ENCODE measurements around the gene STIM2.
A peak's percentile ranks its signal among the peaks of the same experiment; 100 is the strongest.

STIM2 gene

DNA sequence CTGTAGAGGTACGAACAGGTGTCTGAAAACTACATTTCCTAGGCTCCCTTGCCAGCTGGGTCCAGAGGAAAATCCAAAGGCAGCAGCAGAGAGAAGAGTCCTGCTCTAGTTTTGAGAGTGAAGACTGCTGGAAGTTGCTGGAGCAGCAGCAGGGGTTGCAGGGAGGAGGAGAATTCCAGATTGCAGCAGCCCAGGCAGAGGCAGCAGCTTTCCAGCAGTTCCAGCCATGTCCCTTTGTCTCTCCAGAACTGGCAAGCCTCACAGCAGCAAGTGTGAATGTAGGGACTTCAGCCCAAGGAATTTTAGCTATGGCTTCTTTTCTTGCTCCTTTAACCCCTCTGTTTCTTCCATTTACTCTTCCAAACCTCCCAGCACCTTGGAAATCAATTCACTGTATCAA is 24.1 kb upstream of the STIM2 start:
- DNase-seq (ENCODE audit: low read depth in 1 of 2, low spot score in 1 of 2): no peak

DNA sequence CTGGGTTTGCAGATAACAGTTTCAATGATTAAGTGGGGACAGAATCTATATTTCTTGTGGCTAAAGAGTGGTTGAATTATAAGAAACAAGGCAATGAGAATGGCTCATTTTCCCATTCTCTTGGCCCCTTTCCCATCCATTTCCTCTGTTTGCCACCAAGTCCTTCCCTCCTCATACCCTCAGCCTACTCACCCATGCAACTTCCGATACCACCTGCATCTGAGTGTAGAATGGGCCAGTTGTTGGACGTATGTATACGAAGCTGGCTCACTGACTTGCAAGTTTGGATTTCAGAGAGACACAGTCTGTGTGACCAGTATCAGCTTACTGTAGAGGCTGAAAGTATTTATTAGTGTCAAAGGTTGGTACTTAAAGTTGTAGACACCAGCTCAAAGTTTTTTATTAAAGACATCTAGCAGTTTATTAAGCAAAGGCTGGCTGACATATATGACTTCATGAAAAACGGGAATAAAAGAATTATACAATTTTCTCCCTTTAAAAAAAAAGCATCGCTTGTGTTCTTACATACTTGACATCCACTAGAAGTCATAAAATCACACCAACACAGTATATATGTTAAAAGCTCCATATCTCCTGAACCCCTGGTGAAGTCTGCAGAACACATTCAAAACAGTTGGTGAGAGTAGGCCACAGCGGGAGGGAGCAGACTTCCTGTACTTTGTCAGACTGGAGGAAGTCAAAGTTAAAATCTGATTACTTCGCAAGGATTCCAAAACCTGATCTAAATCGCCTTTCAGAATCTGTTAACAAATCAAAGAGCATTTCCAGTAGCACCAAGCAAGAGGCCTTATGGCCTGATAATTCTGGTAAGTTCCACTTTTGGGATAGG is 22.4 kb upstream of the STIM2 start:
- no peak for DNase-seq (ENCODE audit: low read depth in 1 of 2, low spot score in 1 of 2)

DNA sequence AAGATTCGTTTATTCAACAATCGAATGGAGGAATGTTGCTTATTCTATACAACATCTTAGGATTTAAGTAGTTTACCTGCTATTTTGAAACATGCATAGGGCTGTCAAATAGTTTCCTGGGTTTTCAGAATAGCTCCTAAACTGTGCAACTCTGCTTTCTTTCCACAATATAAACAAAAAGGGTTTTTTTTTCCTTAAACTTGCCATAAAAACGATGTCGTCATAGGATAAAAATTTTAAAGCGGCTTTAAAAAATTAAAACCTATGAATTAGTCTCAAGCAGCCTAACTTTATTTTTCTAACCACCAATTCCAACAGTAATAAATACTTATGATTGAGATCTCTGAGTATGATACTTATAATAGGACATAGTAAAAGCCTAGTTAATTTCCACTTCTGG is 21.6 kb upstream of the STIM2 start:
- no peak for DNase-seq (ENCODE audit: low read depth in 1 of 2, low spot score in 1 of 2)

DNA sequence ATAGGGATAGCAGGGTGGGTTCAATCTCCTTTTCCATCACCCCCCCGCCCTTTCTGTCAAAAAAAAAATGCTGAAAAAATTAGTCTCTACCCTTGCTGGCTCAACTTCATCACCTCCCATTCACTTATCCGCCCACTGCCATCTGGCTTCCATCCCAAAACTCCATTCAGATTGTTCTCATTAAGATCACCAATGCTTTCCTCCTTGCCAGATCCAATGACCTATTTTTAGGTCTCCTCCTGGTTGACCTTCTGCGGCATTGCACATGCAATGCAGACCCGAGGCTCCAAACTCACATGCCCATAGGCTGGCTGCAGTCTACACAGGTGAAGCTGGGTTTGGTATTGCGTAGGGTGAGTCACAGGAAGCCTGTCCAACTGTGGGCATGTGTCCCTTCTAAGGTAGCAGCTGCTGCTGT is 21.1 kb upstream of the STIM2 start:
- DNase-seq (ENCODE audit: low read depth in 1 of 2, low spot score in 1 of 2): no peak

DNA sequence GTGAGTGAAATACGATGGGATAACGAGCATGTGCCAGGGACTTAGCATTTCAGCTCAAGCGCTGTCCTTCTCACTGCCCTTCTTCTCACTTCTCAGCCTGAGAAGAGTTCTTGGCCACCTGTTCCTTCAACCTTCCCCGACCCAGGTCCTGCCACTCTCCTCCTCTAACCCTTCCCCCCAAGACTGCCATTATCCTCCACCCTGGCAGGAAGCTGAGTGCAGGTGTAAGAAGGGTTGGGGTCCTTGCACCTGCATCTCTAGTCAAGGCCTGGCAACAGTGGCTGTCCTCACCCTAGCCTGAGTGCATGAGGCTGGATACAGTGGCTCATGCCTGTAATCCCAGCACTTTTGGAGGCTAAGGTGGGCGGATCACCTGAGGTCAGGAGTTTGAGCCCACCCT is 19.9 kb upstream of the STIM2 start:
- DNase-seq (ENCODE audit: low read depth in 1 of 2, low spot score in 1 of 2): no peak

DNA sequence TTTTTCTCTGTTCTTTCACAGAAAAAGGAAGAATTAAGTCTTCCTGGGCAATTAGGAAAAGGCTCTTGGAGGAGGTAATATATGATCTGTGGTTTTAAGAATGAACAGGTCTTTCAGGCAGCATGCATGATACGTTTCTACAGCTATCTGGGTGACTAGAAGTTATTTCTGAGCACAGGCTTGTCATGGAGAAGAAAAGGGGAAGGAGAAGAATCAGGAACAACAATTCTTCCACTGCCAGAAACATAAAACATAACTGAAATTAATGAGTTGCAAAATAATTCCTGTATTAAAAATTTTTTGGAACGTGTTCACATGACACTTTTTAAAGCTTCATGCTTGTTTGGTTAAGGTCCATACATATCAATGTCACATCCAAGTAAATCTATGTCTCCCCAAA is 17.7 kb upstream of the STIM2 start:
- no peak for DNase-seq (ENCODE audit: low read depth in 1 of 2, low spot score in 1 of 2)

DNA sequence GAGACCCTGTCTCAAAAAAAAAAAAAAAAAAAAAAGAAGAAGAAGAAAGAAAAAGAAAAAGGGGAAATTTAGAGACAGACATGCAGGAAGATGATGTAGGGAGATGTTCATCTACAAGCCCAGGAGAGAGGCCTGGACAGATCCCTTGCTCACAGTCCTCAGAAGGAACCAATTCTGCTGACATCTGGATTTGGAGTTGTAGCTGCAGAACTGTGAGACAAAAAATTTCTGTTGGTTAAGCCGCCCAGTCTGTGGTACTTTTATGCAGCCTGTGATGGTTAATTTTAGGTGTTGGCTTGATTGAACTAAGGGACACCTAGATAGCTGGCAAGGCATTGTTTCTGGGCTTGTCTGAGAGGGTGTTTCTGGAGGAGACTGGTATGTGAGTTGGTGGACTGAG is 10.1 kb upstream of the STIM2 start:
- no peak for DNase-seq (ENCODE audit: low read depth in 1 of 2, low spot score in 1 of 2)

DNA sequence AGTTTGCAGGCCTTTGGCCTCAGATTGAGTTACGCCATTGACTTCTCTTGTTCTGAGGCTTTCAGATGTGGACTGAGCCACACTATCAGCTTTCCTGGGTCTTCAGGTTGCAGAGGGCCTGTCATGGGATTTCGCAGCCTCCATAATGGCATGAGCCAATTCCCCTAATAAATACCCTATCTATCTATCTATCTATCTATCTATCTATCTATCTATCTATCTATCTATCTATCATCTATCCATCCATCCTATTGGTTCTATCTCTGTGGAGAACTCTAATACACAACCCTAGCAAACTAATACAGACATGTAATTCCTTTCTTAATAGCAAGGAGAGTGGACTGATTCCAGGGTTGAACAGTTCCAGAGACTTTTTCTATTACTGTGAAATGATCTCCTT is 9.5 kb upstream of the STIM2 start:
- DNase-seq (ENCODE audit: low read depth in 1 of 2, low spot score in 1 of 2): no peak

DNA sequence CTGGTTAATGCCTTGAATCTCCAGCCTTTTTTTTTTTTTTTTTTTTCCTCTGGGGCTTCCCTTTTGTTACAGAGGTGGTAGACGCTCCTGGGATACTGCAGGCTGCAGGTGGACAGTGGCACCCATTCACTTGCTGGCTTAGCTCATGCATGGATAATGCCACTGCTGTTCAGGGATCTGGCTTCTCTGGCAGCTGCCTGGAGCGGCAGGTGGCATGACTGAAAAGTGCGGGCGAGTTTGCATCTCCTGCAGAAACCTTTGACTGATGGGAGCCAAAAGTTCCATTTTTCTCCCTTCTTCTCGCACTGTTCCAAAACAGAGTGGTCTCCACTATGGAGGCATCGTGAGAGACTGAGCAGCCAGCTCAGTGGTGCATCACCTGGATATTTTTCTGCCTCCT is 5.9 kb upstream of the STIM2 start:
- no peak for DNase-seq (ENCODE audit: low read depth in 1 of 2, low spot score in 1 of 2)

DNA sequence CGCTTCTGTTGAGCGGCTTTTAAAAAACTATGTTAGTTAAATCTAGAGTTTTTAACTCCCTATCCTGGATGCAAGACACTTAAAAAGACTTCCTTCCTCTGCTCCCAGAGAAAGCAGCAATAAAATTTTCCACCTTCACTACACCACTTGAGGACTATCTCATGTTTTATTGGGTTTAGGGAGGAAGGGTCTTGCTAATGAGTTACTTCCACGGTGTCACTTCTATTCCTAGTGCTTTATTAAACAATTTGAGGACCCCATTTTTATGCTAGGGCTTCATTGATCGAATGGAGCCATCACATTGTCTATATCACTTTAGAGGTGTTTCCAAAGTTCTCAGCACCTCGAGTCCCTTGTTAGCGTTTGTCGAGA is 3.7 kb upstream of the STIM2 start:
- DNase-seq (ENCODE audit: low read depth in 1 of 2, low spot score in 1 of 2): no peak

DNA sequence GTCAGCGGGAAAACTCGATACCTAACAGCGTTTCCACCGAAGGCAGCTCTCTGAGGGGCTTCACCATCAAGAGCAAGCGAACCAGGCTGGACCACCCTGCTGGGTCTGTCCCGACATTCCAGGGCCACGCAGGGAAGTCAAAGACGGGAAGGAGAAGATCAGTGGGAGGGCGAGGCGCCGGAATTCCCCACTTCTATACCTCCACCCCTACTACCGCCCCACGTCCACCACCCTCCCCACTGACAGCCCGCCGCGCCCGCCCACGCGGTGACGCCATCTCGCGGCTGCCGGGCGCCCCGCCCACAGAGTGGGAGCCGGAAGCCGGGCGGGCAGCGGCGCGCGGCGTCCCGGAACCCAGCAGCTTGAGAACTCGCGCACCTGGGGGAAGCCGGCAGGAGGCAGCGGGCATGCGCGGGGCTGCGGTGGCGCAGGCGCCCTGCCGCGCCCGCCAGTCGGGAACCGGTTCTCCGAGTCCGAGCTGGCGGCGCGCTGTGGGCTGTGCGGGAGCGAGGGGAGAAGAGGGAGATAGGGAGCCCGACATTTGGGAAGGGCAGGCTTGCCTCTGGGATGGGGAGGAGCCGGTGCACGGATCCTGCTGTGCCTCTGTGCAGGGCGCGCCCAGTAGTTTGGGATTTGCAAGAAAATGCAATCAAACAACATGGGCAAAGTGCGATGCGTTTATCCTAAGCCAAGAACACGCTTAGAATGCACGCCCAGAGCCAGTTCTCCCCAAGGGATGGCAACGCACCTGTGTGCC is 3.2 kb upstream of the STIM2 start:
- DNase-seq (ENCODE audit: low read depth in 1 of 2, low spot score in 1 of 2): peak; percentile 92 to 93

DNA sequence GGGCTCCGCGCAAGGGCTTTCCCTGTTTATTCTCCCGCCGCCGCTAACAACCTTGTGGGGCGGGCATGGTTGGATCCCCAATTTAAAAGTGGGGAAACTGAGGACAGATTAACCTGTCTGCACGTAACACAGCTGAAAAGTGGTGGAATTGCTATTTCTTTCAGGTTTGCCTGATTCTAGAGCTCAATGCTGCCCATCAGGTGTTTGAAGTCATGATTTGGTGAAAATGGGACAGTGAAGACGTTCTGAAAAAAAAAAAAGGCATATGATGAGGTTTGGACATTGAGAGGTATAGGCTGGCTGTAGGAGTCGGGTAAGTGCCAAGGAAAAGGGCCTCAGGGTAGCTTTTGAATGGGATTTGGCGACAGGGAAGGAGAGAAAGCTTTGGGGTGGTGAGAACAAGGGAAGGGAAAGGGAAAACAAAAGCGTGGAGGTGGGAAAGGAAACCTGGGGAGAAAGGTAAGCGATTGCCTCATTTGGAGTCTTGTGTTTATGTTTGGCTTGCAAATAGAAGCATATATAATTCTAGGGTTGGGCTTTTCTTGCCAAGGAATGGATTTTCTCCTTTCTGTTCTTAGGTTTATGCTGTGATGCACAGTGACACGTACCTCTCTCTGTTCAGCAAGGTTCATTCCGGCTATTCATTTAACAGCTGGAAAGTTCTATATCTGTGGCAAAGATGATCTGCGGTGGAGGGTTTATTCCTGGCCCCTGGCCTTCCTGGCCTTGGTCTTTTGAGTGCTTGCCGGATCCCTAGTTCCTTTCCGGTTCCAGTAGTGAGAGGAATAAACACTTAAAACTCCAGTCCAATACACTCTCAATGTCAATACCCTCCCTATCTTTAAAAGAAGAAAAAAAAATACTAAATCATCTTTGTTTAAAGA is 2.4 kb upstream of the STIM2 start:
- no peak for DNase-seq (ENCODE audit: low read depth in 1 of 2, low spot score in 1 of 2)

DNA sequence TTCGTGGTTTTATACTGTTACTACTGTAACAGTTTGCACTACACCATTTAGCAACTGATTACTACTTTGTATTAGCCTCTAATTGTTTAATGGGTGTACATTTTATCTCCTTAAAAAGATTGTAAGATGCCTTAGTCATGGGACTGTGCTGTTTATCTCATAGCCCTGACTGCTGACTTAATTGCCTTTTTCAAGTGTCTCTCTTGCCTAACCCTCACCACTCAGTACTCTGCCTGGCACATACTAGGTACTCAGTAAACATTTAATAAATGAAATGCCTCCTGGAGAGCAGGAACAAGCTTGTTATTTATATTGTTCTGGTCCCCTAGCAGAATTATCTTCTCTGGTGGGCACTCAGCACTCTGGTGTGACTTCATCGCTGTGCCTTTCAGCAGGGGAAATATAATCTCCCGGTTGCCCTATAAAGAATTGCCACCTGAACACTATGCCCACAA is 1.7 kb upstream of the STIM2 start:
- DNase-seq (ENCODE audit: low read depth in 1 of 2, low spot score in 1 of 2): no peak

DNA sequence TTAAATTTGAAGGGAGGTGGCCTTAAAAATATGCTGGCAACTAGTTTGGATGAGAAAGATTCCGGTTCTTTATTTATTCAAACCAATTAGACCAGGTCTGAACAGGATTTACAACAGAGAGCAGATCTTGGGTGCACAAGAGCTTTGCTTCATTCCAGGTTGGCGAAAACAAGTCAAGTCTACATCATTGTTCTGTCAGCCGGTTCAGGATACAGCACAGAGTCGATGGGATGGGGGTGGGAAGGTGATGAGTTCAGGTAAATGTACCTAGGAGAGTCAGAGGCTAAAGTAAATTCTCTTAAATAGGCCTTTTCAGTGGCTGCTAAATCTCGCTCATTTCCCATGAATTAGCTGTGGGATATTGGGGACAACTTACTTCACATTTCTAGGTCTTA is 882 bp upstream of the STIM2 start:
- DNase-seq (ENCODE audit: low read depth in 1 of 2, low spot score in 1 of 2): no peak

DNA sequence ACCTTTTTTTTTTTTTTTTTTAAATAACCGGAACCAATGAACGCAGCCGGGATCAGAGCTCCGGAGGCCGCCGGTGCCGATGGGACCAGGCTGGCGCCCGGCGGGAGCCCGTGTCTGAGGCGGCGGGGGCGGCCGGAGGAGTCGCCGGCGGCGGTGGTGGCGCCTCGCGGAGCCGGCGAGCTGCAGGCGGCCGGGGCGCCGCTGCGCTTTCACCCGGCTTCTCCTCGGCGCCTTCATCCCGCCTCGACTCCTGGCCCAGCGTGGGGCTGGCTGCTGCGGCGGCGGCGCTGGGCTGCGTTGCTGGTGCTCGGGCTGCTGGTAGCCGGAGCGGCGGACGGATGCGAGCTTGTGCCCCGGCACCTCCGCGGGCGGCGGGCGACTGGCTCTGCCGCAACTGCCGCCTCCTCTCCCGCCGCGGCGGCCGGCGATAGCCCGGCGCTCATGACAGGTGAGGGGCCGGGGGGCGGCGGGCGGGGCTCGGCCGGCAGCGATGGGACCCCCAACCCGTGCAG is 337 bp downstream of the STIM2 start:
- DNase-seq (ENCODE audit: low read depth in 1 of 2, low spot score in 1 of 2): peak; percentile 19 to 37

DNA sequence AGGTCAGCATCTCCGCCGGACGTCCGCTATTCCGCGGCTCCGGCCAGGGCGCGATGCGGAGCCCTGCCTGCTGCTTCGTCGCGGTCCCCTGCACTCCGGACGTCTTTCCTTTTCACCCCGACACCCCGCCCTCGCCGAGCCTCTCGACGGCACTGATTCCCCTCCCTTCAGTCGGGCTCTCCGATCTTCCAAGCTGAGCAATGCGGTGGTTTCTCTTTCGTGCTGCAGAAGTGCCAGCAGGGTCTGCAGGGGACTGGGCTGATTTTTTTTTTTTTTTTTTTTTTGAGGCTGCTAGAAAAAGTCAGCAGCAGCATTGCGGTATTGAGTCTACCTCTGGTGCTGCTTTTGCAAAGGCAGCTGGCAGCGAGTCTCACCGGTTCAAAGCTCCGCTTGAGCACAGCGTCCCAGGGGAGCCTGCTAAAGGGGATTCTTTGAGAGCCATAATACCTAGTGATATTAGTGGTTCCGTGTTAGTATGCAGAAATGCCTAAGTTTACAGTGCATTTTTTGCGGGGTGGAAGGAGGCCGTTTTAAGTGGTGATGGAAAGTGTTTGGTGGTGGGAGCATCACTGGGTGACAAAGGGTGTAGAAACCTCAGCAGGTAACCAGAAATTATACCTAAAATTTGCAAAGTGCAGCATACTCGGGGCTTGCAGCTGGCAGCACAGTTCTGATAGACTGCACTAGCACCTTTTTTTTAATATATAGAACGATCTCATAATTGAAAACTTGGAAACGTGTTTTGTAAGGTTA is 969 bp downstream of the STIM2 start:
- peak; percentile 45 to 54 for DNase-seq (ENCODE audit: low read depth in 1 of 2, low spot score in 1 of 2)

DNA sequence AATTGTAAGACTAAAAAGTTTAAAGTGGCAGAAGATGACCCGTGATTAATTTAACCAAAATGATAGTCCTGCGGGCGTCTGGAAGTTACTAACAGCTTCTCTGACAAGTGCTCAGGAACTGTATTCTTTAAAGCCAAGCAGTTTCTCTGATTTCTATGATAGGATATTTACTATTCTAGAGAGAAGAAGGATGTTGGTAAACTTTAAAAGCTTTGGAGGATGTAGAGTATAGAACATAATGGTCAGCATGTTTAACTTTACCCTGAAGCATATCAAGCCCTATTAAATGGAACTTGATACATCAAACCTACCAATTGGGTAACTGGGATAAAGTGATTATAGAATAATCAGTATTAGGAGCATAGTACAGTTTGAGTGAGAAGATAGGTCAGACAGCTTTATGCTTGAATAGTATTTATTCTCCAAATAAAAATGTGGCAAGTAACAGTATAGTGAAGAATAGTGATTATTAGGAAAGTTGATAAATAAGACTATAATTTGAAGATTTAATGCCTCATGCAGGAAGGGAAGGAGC is 1.8 kb downstream of the STIM2 start:
- DNase-seq (ENCODE audit: low read depth in 1 of 2, low spot score in 1 of 2): no peak

DNA sequence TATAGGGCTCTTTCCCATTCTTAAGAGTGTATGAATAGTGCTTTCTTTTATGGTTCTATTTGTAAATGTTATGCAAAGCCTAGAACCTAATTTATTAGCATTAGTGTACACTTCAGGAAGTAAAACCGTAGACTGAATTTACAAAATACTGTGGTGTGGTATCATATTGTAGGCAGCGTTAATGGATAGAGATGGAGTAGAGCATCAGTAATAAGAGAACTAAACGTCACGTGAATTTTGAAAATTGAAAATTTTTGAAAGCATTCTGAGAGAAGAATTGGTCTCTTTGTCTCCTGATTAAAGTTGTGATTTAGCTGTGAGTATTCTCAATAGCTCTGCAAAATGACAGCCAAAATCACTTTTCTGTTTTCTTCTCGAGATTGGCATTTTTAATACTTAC is 2.9 kb downstream of the STIM2 start:
- no peak for DNase-seq (ENCODE audit: low read depth in 1 of 2, low spot score in 1 of 2)

DNA sequence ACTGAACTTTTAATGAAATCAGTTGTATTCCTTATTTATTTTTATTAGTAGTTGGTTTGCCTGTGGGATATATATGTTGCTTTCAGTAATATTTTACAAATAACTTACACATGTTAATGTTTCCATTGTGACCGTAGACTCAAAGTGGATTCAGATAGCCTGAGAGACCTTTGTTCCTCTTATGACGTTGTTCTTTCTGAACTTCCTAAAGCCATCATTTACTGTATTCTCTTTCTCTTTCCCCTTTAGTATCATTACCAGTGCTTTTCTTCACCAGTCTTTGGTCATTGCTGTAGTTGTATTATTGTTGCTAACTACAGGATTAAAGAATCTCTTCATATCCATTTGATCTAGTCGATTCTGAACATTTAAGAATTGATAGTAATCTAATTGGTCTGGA is 4.3 kb downstream of the STIM2 start:
- DNase-seq (ENCODE audit: low read depth in 1 of 2, low spot score in 1 of 2): no peak

DNA sequence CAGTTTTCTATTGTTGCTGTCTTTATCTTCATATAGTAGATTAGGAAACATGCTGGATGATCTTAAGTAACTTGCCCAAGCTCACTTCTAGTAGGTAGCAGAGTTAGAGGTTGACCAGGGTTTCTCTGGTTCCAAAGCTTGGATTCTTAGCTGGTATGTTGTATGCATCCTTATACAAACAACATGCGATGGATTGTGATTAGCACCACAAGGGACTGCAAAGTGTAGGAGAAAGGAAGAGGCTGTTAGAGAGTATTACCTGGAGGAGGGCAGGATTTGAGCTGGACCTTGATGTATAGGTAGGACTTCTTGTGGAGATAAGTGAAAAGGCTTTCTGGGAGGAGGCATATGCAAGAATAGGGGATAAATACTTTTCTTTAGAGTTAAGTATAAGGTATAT is 5.6 kb downstream of the STIM2 start:
- no peak for DNase-seq (ENCODE audit: low read depth in 1 of 2, low spot score in 1 of 2)

Measured in stimulated activated CD4-positive, alpha-beta T cell treated with anti-CD3 and anti-CD28 coated beads, Interleukin-15, amount 100 ng/mL, for 1 hour (primary cell).